Ovary (tissue), 9 donors: Measurements from ENCODE around the gene BANP. TPM values are rescaled to one million over a fixed set of nuclear protein-coding genes. Genes with fewer than 3 reads are reported as not detected.

ENCODE experiments used
- DNase-seq, 5 donors: peaks; one replicate each; pipeline ENCODE4 v3.0.0-alpha.2; 2019 to 2020
- H3K27ac ChIP-seq, 2 donors: fragments of 200-600 bp; one replicate each; pipeline versions ENCODE4 v1.5.1 to v1.8.0; 2019 to 2022
- H3K27me3 ChIP-seq: fragments of 200-600 bp; one replicate; pipeline ENCODE4 v1.8.0; 2022
- H3K36me3 ChIP-seq: fragments of 200-600 bp; sonication (generic); one replicate; pipeline ENCODE4 v1.5.1; 2019
- H3K4me1 ChIP-seq: one replicate; pipeline ENCODE4 v1.8.1; 2013; ENCODE audit warnings: mild to moderate bottlenecking, moderate library complexity; ENCODE audit not compliant: insufficient read depth
- H3K4me3 ChIP-seq: fragments of 200-600 bp; sonication (generic); one replicate; pipeline ENCODE4 v1.5.1; 2017
- H3K9me3 ChIP-seq, 2 donors: fragments of 200-600 bp in 1 of 2; sonication (generic) in 1 of 2; one replicate each; pipeline versions ENCODE4 v1.5.1 to v1.8.1; 2013 to 2019; ENCODE audit warnings: mild to moderate bottlenecking in 1 of 2, moderate library complexity in 1 of 2
- CTCF ChIP-seq, 3 donors: fragments of 450-650 bp in 2 of 3; fragments of 200-600 bp in 1 of 3; IDR thresholded peaks; one replicate each; pipeline versions ENCODE4 v1.5.1 to v1.8.0; 2016 to 2022; ENCODE audit warnings: antibody characterized with exemption in 3 of 3, mild to moderate bottlenecking in 1 of 3
- EP300 ChIP-seq: sonication (generic); formaldehyde crosslinking; IDR thresholded peaks from one replicate; pipeline ENCODE4 v1.6.1; 2017; ENCODE audit warnings: antibody characterized with exemption
- POLR2A ChIP-seq: fragments of 450-650 bp; IDR thresholded peaks from one replicate; pipeline ENCODE4 v1.6.1; 2017; ENCODE audit warnings: antibody characterized with exemption, mild to moderate bottlenecking, moderate library complexity
- WGBS, 3 donors: extraction: QIAGEN DNeasy Blood & Tissue Kit in 1 of 3; methylation state at CpG; one replicate each; pipeline versions ENCODE4 v1.1.5 to v1.1.7; 2013 to 2017; 5-methylcytosine and 5-hydroxymethylcytosine counted together
- intact Hi-C, 4 donors: fragments of 100-400 bp; cut with DNase I; formaldehyde crosslinking; loops; one replicate each; pipeline versions ENCODE4 v1.11.0 to v1.15.1; 2022 to 2023
- polyA plus RNA-seq, 2 donors: library from polyadenylated mRNA; stranded (reverse); fragments of 200-250 nt in 1 of 2; fragments of 350-450 nt in 1 of 2; fragmentation: Illumina TruSeq in 1 of 2; extraction: RNeasy Lipid Tissue Mini Kit (QIAGEN cat#74804) in 1 of 2; gene quantifications; one replicate each; pipeline ENCODE4 v1.2.3, GENCODE V29; 2013 to 2014
- total RNA-seq, 7 donors: library from RNA; depleted of rRNA in 2 of 7; stranded (reverse); fragments of >200 nt in 2 of 7; fragmentation: NEBNext Ultra II Directional in 3 of 7; extraction: Animal tissue kit (Norgen Biotek cat#: 25700) in 3 of 7; gene quantifications; one replicate each; pipeline versions ENCODE4 v1.1.0 to v1.2.4, GENCODE V29; 2016 to 2023
- donor health status: DM: no; HTN: no; CAD: no; lungs with moderate emphysema.
- donor health status: DM: no; HTN: no; CAD: no.
- donor health status: Bipolar disorder and iron deficiency.
- donor health status: DM: yes; HTN: yes; CAD: no.
- donor health status: DM: no; HTN: no; CAD: no.
- donor health status: DM: yes; HTN: yes; CAD: no.

The BANP gene
- total and polyA plus RNA-seq, 9 donors: 14.8 to 48.6 (median 28.1) TPM

- H3K9me3 ChIP-seq: no peaks in the 10 kb centered on the region
- H3K4me3 ChIP-seq: no peak overlapping the region
- H3K4me1 ChIP-seq: no peaks in the 10 kb centered on the region
- no peaks in the 10 kb centered on the region for H3K36me3 ChIP-seq
- no peak for TF ChIP-seq EP300
- TF ChIP-seq CTCF (IDR thresholded peaks at IDR 0.05): no peak
- TF ChIP-seq POLR2A: no peak
- H3K27me3 ChIP-seq: no peaks in the 10 kb centered on the region
- no peak overlapping the region for H3K27ac ChIP-seq
- no peak for DNase-seq
- 87 to 91% (median 91%) methylated on average over 9 of the region's 9 CpGs for WGBS, 3 donors
- intact Hi-C loops: no loop called here
Observed at GRCh38 chr16:88005181-88005581, 53.9 kb downstream of the BANP start.

DNA sequence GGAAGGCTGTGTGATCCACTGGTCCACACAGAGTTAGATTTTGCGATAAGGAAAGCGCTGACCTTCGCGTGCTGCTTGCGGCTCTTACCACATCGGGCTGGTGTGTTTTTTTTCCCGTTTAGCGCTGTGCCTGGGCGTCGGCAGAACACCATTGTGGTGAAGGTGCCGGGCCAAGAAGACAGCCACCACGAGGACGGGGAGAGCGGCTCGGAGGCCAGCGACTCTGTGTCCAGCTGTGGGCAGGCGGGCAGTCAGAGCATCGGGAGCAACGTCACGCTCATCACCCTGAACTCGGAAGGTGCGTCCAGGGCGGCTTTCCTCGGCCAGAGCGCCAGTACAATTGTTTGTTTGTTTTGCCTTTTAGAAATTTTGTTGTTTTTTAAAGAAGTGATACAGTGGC, 54.7 kb downstream of the BANP start:
- no peaks in the 10 kb centered on the region for H3K9me3 ChIP-seq
- no peaks in the 10 kb centered on the region for H3K4me1 ChIP-seq
- no peaks in the 10 kb centered on the region for H3K36me3 ChIP-seq
- no peak overlapping the region for H3K27ac ChIP-seq
- peak in 1 of 5 donors; percentile 14 for DNase-seq
- no peak overlapping the region for H3K4me3 ChIP-seq
- no peak for TF ChIP-seq EP300
- TF ChIP-seq POLR2A: no peak
- TF ChIP-seq CTCF (IDR thresholded peaks at IDR 0.05): no peak
- H3K27me3 ChIP-seq: no peaks in the 10 kb centered on the region
- intact Hi-C loops: no loop called here
- WGBS, 3 donors: 95% methylated on average over 25 of the region's 25 CpGs

- no peaks in the 10 kb centered on the region for H3K9me3 ChIP-seq
- no peaks in the 10 kb centered on the region for H3K36me3 ChIP-seq
- H3K27me3 ChIP-seq: no peaks in the 10 kb centered on the region
- DNase-seq: peak in 1 of 5 donors; percentile 7
- H3K27ac ChIP-seq: no peak overlapping the region
- no peak overlapping the region for H3K4me3 ChIP-seq
- no peaks in the 10 kb centered on the region for H3K4me1 ChIP-seq
- 87 to 91% (median 90%) methylated on average over 10 of the region's 10 CpGs for WGBS, 3 donors
- no peak for TF ChIP-seq CTCF (IDR thresholded peaks at IDR 0.05)
- no peak for TF ChIP-seq POLR2A
- intact Hi-C loops: no loop called here
Observed at GRCh38 chr16:88007321-88007731, 56.1 kb downstream of the BANP start.

GRCh38 chr16:88008840-88009239, 57.6 kb downstream of the BANP start:
- H3K27ac ChIP-seq: no peak overlapping the region
- WGBS, 3 donors: 71 to 82% (median 73%) methylated on average over 5 of the region's 5 CpGs
- TF ChIP-seq CTCF (IDR thresholded peaks at IDR 0.05): no peak
- TF ChIP-seq EP300: no peak
- TF ChIP-seq POLR2A: no peak
- H3K9me3 ChIP-seq: no peaks in the 10 kb centered on the region
- no peak overlapping the region for H3K4me3 ChIP-seq
- no peaks in the 10 kb centered on the region for H3K4me1 ChIP-seq
- peak in 1 of 5 donors; percentile 3 for DNase-seq
- no peaks in the 10 kb centered on the region for H3K36me3 ChIP-seq
- H3K27me3 ChIP-seq: no peaks in the 10 kb centered on the region
- intact Hi-C loops: no loop called here
